Spleen (tissue), 7 donors: Measurements from ENCODE around the gene MCOLN1.

Source experiments
- CTCF ChIP-seq, 11 experiments: fragments of 200-600 bp in 7 of 11; fragments of 450-650 bp in 4 of 11; sonication (generic) in 4 of 11; IDR thresholded peaks in 8 of 11; conservative IDR thresholded peaks in 3 of 11; 1 replicate in 7 of 11; 2 replicates in 4 of 11; pipeline versions ENCODE4 v1.4.0 to v1.8.0; 2016 to 2021; ENCODE audit warnings: antibody characterized with exemption in 11 of 11, inconsistent platforms in 4 of 11, mild to moderate bottlenecking in 1 of 11
- POLR2A ChIP-seq, 3 donors: fragments of 450-650 bp; IDR thresholded peaks; one replicate each; pipeline ENCODE4 v1.5.1; 2017; ENCODE audit warnings: antibody characterized with exemption in 3 of 3, mild to moderate bottlenecking in 1 of 3
- POLR2AphosphoS5 ChIP-seq, 3 donors: sonication (generic); formaldehyde crosslinking; IDR thresholded peaks; one replicate each; pipeline ENCODE4 v1.5.1; 2017; ENCODE audit warnings: antibody characterized with exemption in 3 of 3
- donor health status: DM: no; HTN: no; CAD: no; lungs with moderate emphysema.
- donor health status: DM: no; HTN: no; CAD: no.
- donor health status: DM: no; HTN: no; CAD: no.

GRCh38 chr19:7476777-7477494 lies 45.5 kb upstream of the MCOLN1 start:
- TF ChIP-seq CTCF (IDR thresholded peaks at IDR 0.05 in 8 of 11, conservative IDR thresholded peaks at IDR 0.05 in 3 of 11) (no peak), POLR2AphosphoS5 (IDR thresholded peaks at IDR 0.05) (peak; percentile 39 to 84 (median 55)), POLR2A (IDR thresholded peaks at IDR 0.05) (no peak)
